HCT116 (cell line): ENCODE data around the gene PPM1H. TPM values are rescaled to one million over a fixed set of nuclear protein-coding genes. Genes with fewer than 3 reads are reported as not detected.

ENCODE experiments used
- ATAC-seq: fragments of 200-7000 bp; cut with Tn5 transposase; 2 replicates; pipeline ENCODE4 v1.9.1; 2020; ENCODE audit warnings: mild to moderate bottlenecking, moderate library complexity
- BruUV-seq: library from RNA; stranded (reverse); fragments of 400-500 nt; replicated peaks from 2 replicates; lab custom pipeline; 2021; lab: Mats Ljungman, UMichigan
- CTCF ChIA-PET: fragments of 300-600 bp; sonication (Branson Sonifier 250); formaldehyde crosslinking; loops from one replicate; lab custom pipeline; 2021; ENCODE audit warnings: antibody characterized with exemption; lab: Charles Lee
- POLR2A ChIA-PET: fragments of 300-600, 350-600 bp; sonication (Branson Sonifier 250); formaldehyde crosslinking; loops from one replicate; lab custom pipeline; 2021; ENCODE audit warnings: antibody characterized with exemption; lab: Charles Lee
- RAD21 ChIA-PET, 2 experiments: fragments of 300-600 bp; sonication (Branson Sonifier 250); formaldehyde crosslinking; loops; one replicate each; lab custom pipeline; 2023; ENCODE audit warnings: low total read pairs in 2 of 2; ENCODE audit not compliant: uncharacterized antibody in 2 of 2, unreplicated experiment in 2 of 2, low non-redundant PET in 1 of 2; lab: Charles Lee
- DNase-seq: peaks from one replicate; pipeline ENCODE4 v3.0.0-alpha.2; 2010; ENCODE audit warnings: low read depth, low spot score
- H2AFZ ChIP-seq: fragments of 200-600 bp; shearing (Covaris generic), sonication (generic); 2 replicates; pipeline ENCODE4 v1.6.1; 2017; ENCODE audit warnings: low read depth, mixed run types, mixed read lengths, antibody characterized with exemption, low read length; ENCODE audit not compliant: poor library complexity, severe bottlenecking
- H3K27ac ChIP-seq: 2 replicates; pipeline ENCODE4 v1.5.1; 2012; ENCODE audit warnings: low read depth, low read length
- H3K27me3 ChIP-seq: fragments of 200-600 bp; sonication (generic); 2 replicates; pipeline ENCODE4 v1.6.1; 2016; ENCODE audit warnings: mixed run types, low read length, mixed read lengths; ENCODE audit not compliant: insufficient read depth
- H3K36me3 ChIP-seq, 2 experiments: fragments of 200-500 bp in 1 of 2; fragments of 200-600 bp in 1 of 2; sonication (Bioruptor generic) in 1 of 2; sonication (generic) in 1 of 2; 2 replicates each; pipeline versions ENCODE4 v1.5.1 to v1.6.1; 2014 to 2016; ENCODE audit warnings: low read length in 2 of 2, inconsistent platforms in 1 of 2, mixed read lengths in 1 of 2, mixed run types in 1 of 2; ENCODE audit not compliant: insufficient read depth in 2 of 2, control insufficient read depth in 1 of 2
- H3K4me1 ChIP-seq, 2 experiments: fragments of 200-600 bp in 1 of 2; sonication (generic) in 1 of 2; 2 replicates each; pipeline versions ENCODE4 v1.5.1 to v1.6.1; 2012 to 2017; ENCODE audit warnings: low read length in 2 of 2, inconsistent platforms in 1 of 2, mild to moderate bottlenecking in 1 of 2, mixed read lengths in 1 of 2, mixed run types in 1 of 2, moderate library complexity in 1 of 2; ENCODE audit not compliant: insufficient read depth in 2 of 2, control insufficient read depth in 1 of 2
- H3K4me2 ChIP-seq: fragments of 200-600 bp; sonication (generic); 2 replicates; pipeline ENCODE4 v1.6.1; 2017; ENCODE audit warnings: mixed run types, low read length, mixed read lengths
- H3K4me3 ChIP-seq, 2 experiments: fragments of 200-600 bp in 1 of 2; sonication (generic) in 1 of 2; replicated peaks in 1 of 2; 2 replicates each; pipeline ENCODE4 v1.5.1; 2011 to 2016; ENCODE audit warnings: low read length in 2 of 2, control low read depth in 1 of 2, low read depth in 1 of 2, mild to moderate bottlenecking in 1 of 2, mixed read lengths in 1 of 2, mixed run types in 1 of 2
- H3K79me2 ChIP-seq: fragments of 200-600 bp; sonication (generic); 2 replicates; pipeline ENCODE4 v1.6.1; 2017; ENCODE audit warnings: mild to moderate bottlenecking, mixed run types, low read length, moderate library complexity, mixed read lengths; ENCODE audit not compliant: insufficient read depth
- H3K9ac ChIP-seq: fragments of 200-600 bp; sonication (generic); 2 replicates; pipeline ENCODE4 v1.6.1; 2016; ENCODE audit warnings: low read length, mixed read lengths
- H3K9me2 ChIP-seq: fragments of 200-600 bp; sonication (generic), shearing (Covaris generic); 2 replicates; pipeline ENCODE4 v1.6.1; 2017; ENCODE audit warnings: mixed run types, mild to moderate bottlenecking, moderate library complexity; ENCODE audit not compliant: insufficient read depth
- H3K9me3 ChIP-seq, 2 experiments: fragments of 200-500 bp in 1 of 2; fragments of 200-600 bp in 1 of 2; sonication (Bioruptor generic) in 1 of 2; sonication (generic) in 1 of 2; 2 replicates each; pipeline ENCODE4 v1.6.1; 2014 to 2017; ENCODE audit warnings: low read length in 2 of 2, mixed read lengths in 2 of 2, inconsistent platforms in 1 of 2, low read depth in 1 of 2, mild to moderate bottlenecking in 1 of 2, mixed run types in 1 of 2, moderate library complexity in 1 of 2; ENCODE audit not compliant: control insufficient read depth in 1 of 2, insufficient read depth in 1 of 2
- H4K20me1 ChIP-seq: fragments of 200-600 bp; sonication (generic), shearing (Covaris generic); 2 replicates; pipeline ENCODE4 v1.6.1; 2017; ENCODE audit warnings: mixed run types, mild to moderate bottlenecking, moderate library complexity; ENCODE audit not compliant: insufficient read depth
- EZH2phosphoT487 ChIP-seq: fragments of 200-600 bp; IDR thresholded peaks from 2 replicates; pipeline ENCODE4 v1.6.1; 2018; ENCODE audit warnings: antibody characterized with exemption, borderline replicate concordance
- FOSL1 ChIP-seq: IDR thresholded peaks from 2 replicates; pipeline ENCODE4 v1.6.1; 2012; ENCODE audit warnings: low read depth
- POLR2A ChIP-seq: IDR thresholded peaks from 2 replicates; pipeline ENCODE4 v1.7.0; 2011; ENCODE audit warnings: borderline replicate concordance; ENCODE audit not compliant: insufficient read depth, insufficient read length; ENCODE audit errors: extremely low read depth
- SRF ChIP-seq: IDR thresholded peaks from 2 replicates; pipeline ENCODE4 v1.6.1; 2012; ENCODE audit warnings: low read depth
- TCF7L2 ChIP-seq: IDR thresholded peaks from 2 replicates; pipeline ENCODE4 v1.7.0; 2011; ENCODE audit warnings: borderline replicate concordance, inconsistent platforms; ENCODE audit not compliant: insufficient read depth, insufficient read length; ENCODE audit errors: extremely low read depth
- ZFX ChIP-seq: fragments of 450-650 bp; IDR thresholded peaks from 2 replicates; pipeline ENCODE4 v1.6.1; 2017
- ZNF274 ChIP-seq: fragments of 200-500 bp; sonication (Bioruptor generic); IDR thresholded peaks from 2 replicates; pipeline ENCODE4 v1.6.1; 2014; ENCODE audit warnings: mild to moderate bottlenecking, low read depth, low read length, inconsistent platforms
- intact Hi-C: fragments of 100-400 bp; cut with micrococcal nuclease; formaldehyde crosslinking; loops from 2 replicates; pipeline ENCODE4 v1.10.0; 2022
- total RNA-seq: library from RNA; stranded (reverse); gene quantifications from one replicate; pipeline ENCODE4 v1.2.1, GENCODE V29; 2021; ENCODE audit not compliant: unreplicated experiment
- TF ChIP-seq, protein P1 (sequence below): IDR thresholded peaks from 2 replicates; pipeline ENCODE4 v1.6.1; 2011; ENCODE audit warnings: mild to moderate bottlenecking, low read length, moderate library complexity; ENCODE audit not compliant: insufficient replicate concordance; ENCODE audit errors: extremely low read depth
- TF ChIP-seq, protein P2 (sequence below): IDR thresholded peaks from 2 replicates; pipeline ENCODE4 v1.6.1; 2012; ENCODE audit warnings: low read depth

PPM1H gene
- total RNA-seq, 1 experiment from 2014 or later, result 8.0 TPM

GRCh38 chr12:62799766-62800406 lies 135.1 kb downstream of the PPM1H start:
- Histone ChIP-seq H3K27ac (no peak overlapping the region), H3K79me2 (no peaks in the 10 kb centered on the region), H3K4me3 (no peak overlapping the region), H3K4me2 (no peak overlapping the region), H3K9me3 (no peaks in the 10 kb centered on the region), H3K36me3 (no peaks in the 10 kb centered on the region), H3K27me3 (no peaks in the 10 kb centered on the region), H3K9me2 (no peaks in the 10 kb centered on the region), H3K9ac (no peak overlapping the region), H2AFZ (no peak overlapping the region), H4K20me1 (no peaks in the 10 kb centered on the region), H3K4me1 (peaks cover 0 to 3% of the 10 kb centered on the region in 2 experiments; a peak in 1 of 4 replicates)
- RAD21 ChIA-PET, result interaction anchor here (1.0 to 2.0 kb wide), 2 partner anchors 218 kb away, joined by 3 to 6 read pairs; no protein-coding TSS in a partner anchor
- POLR2A ChIA-PET, result no interaction called here
- ATAC-seq, result peak; percentile 48; the same call in 1 of the 2 replicates
- intact Hi-C loops, result loop anchor here (1.0 to 2.0 kb wide), 2 partner anchors 269 to 362 kb away; no protein-coding TSS in a partner anchor
- TF ChIP-seq FOSL1 (no peak), SRF (no peak), TCF7L2 (no peak), EZH2phosphoT487 (no peak), ZNF274 (no peak), ZFX (no peak), POLR2A (no peak)
- TF ChIP-seq, protein P1, sequence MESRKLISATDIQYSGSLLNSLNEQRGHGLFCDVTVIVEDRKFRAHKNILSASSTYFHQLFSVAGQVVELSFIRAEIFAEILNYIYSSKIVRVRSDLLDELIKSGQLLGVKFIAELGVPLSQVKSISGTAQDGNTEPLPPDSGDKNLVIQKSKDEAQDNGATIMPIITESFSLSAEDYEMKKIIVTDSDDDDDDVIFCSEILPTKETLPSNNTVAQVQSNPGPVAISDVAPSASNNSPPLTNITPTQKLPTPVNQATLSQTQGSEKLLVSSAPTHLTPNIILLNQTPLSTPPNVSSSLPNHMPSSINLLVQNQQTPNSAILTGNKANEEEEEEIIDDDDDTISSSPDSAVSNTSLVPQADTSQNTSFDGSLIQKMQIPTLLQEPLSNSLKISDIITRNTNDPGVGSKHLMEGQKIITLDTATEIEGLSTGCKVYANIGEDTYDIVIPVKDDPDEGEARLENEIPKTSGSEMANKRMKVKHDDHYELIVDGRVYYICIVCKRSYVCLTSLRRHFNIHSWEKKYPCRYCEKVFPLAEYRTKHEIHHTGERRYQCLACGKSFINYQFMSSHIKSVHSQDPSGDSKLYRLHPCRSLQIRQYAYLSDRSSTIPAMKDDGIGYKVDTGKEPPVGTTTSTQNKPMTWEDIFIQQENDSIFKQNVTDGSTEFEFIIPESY, result no peak
- TF ChIP-seq, protein P2, sequence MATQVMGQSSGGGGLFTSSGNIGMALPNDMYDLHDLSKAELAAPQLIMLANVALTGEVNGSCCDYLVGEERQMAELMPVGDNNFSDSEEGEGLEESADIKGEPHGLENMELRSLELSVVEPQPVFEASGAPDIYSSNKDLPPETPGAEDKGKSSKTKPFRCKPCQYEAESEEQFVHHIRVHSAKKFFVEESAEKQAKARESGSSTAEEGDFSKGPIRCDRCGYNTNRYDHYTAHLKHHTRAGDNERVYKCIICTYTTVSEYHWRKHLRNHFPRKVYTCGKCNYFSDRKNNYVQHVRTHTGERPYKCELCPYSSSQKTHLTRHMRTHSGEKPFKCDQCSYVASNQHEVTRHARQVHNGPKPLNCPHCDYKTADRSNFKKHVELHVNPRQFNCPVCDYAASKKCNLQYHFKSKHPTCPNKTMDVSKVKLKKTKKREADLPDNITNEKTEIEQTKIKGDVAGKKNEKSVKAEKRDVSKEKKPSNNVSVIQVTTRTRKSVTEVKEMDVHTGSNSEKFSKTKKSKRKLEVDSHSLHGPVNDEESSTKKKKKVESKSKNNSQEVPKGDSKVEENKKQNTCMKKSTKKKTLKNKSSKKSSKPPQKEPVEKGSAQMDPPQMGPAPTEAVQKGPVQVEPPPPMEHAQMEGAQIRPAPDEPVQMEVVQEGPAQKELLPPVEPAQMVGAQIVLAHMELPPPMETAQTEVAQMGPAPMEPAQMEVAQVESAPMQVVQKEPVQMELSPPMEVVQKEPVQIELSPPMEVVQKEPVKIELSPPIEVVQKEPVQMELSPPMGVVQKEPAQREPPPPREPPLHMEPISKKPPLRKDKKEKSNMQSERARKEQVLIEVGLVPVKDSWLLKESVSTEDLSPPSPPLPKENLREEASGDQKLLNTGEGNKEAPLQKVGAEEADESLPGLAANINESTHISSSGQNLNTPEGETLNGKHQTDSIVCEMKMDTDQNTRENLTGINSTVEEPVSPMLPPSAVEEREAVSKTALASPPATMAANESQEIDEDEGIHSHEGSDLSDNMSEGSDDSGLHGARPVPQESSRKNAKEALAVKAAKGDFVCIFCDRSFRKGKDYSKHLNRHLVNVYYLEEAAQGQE, result no peak
- no peak for DNase-seq
- CTCF ChIA-PET, result interaction anchor here (1.0 to 8.2 kb wide), 7 partner anchors 13 to 394 kb away, joined by 3 to 79 read pairs (median 8); no protein-coding TSS in a partner anchor
- no TSS peak for BruUV-seq
